GM12872 (cell line): Measurements from ENCODE around the gene PUS3.

Experiments
- CTCF ChIP-seq: IDR thresholded peaks from 3 replicates; pipeline ENCODE4 v1.5.1; 2011; ENCODE audit warnings: low read depth, mild to moderate bottlenecking, low read length, moderate library complexity; ENCODE audit not compliant: insufficient read depth

Gene PUS3

DNA sequence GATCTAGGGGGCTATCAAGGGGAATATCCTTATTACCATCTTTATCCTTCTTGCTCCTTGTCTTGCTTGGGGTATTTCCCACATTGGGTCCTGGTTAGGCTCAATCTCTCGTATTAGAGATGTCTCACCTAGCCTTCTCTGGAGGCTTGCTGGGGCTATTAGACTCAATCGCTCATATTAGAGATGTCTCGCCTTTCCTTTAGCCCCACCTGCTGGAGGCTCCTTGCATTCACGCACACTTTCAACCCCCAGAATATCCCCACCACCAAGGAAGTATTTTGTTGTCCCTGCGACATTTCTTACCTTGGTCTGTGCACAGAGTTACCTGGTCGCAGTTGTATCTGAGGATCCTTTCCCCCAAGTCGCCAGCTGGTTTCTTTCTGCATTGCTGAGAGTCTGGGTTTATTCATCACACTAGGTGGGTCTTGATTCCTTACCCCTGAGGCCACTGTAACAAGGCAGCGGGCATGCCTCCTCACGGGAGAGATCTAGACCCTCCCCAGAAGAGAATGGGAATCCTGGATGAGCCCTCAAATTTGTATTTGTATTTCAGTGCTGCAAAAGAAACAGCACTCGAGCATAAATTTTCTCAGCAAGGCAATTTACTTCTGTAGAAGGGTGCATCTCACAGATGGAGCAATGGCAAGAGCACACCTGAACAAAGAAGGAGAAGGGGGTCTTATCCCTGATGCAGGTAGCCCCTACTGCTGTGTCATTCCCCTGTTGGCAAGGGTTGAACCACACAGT lies 31.4 kb downstream of the PUS3 start:
- peak; percentile 56; the same call in 2 of the 3 replicates for TF ChIP-seq CTCF

GRCh38 chr11:125869521-125869920 lies 33.5 kb downstream of the PUS3 start:
- no peak for TF ChIP-seq CTCF

- no peak for TF ChIP-seq CTCF
Measured at GRCh38 chr11:125846188-125846587, 56.8 kb downstream of the PUS3 start.
